ENCODE results near the gene B3GNT5. TPM values are rescaled to one million over a fixed set of nuclear protein-coding genes. Genes with fewer than 3 reads are reported as not detected.

Gene B3GNT5
- total and polyA plus RNA-seq, 2 of the 8 experiments (the other 6 are each of a cell fraction or from before 2014, with no cell fraction given), result 2.4 to 9.7 TPM

DNA sequence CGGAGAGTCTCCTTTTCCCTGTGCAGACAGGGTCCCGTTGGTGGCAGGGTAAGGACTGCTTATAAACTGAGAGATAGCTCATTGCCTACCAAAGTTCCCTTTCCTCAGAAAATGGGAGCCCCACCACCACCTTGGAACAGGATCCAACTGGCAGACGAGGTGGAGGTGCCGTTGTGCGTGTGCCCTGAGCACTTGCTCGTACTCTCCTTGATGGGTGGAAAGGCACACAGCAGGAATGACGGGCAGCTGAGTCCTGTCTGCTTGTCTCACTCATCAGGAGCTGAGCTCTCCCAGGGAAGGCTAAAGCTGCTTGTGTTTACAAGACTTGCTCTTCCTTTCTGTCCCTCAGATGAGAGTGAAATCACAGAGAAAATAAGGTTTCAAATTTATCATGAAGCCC is 60.7 kb downstream of the B3GNT5 start:
- POLR2A ChIA-PET (ENCODE audit: partially characterized antibody), result no interaction called here
- Histone ChIP-seq H3K4me1 (replicated peaks in 1 of 4; ENCODE audit: control insufficient read depth in 3 of 4, insufficient read depth in 4 of 4, low read length in 3 of 4) (peaks cover 0 to 2% (median 0%) of the 10 kb centered on the region in 4 experiments; a peak in 1 of 7 replicates), H4K5ac (ENCODE audit: insufficient read length, low read depth, low read length) (no peak overlapping the region), H3K56ac (replicated peaks; ENCODE audit: insufficient read length, low read depth, low read length) (no peak overlapping the region), H3K9me3 (ENCODE audit: insufficient read depth in 2 of 2, low read depth in 1 of 2, low read length in 1 of 2) (no peaks in the 10 kb centered on the region), H3K4me3 (ENCODE audit: extremely low read depth in 1 of 4, insufficient read depth in 2 of 4, low read depth in 3 of 4, low read length in 4 of 4) (no peak overlapping the region), H3K18ac (ENCODE audit: extremely low read depth, low read length) (no peak overlapping the region), H4K91ac (replicated peaks; ENCODE audit: insufficient read length, low read length) (no peak overlapping the region), H3K23ac (ENCODE audit: insufficient read length) (no peak overlapping the region), H3K27me3 (replicated peaks in 1 of 4; ENCODE audit: control insufficient read depth in 3 of 4, extremely low read depth in 1 of 4, insufficient read depth in 3 of 4, low read length in 3 of 4) (no peaks in the 10 kb centered on the region), H3K79me1 (ENCODE audit: low read depth, low read length) (no peaks in the 10 kb centered on the region), H2AFZ (ENCODE audit: low read length) (no peak overlapping the region), H2BK5ac (ENCODE audit: low read depth, low read length) (no peak overlapping the region), H3K23me2 (ENCODE audit: low read depth, low read length) (no peaks in the 10 kb centered on the region), H3K9ac (replicated peaks in 1 of 4; ENCODE audit: extremely low read depth in 1 of 4, low read depth in 3 of 4, low read length in 3 of 4) (peak overlapping the region in 1 of 4 experiments; percentile 10; a peak in 1 of 7 replicates), H4K8ac (ENCODE audit: extremely low read depth, insufficient read depth, low read length) (no peak overlapping the region; the same call in 1 of the 2 replicates), H3K36me3 (ENCODE audit: control insufficient read depth in 2 of 4, insufficient read depth in 4 of 4, low read length in 3 of 4) (peaks cover 0 to 19% (median 3%) of the 10 kb centered on the region in 4 experiments; a peak in 4 of 8 replicates), H3K4ac (replicated peaks; ENCODE audit: insufficient read length, low read depth, low read length) (no peak overlapping the region), H2BK120ac (replicated peaks; ENCODE audit: low read depth, low read length) (no peak overlapping the region), H4K20me1 (replicated peaks in 1 of 2; ENCODE audit: control insufficient read depth in 1 of 2, insufficient read depth in 2 of 2, low read length in 2 of 2) (no peaks in the 10 kb centered on the region), H3K14ac (ENCODE audit: insufficient read length) (no peak overlapping the region), H2BK12ac (ENCODE audit: low read depth, low read length) (no peak overlapping the region), H2BK20ac (ENCODE audit: low read length) (no peak overlapping the region), H3K79me2 (ENCODE audit: control insufficient read depth in 1 of 2, insufficient read depth in 2 of 2, low read length in 2 of 2) (no peaks in the 10 kb centered on the region), H2AK5ac (ENCODE audit: low read depth, low read length) (no peak overlapping the region), H2BK15ac (ENCODE audit: low read length) (no peak overlapping the region), H3K27ac (ENCODE audit: low read depth, low read length) (no peak overlapping the region), H3K4me2 (ENCODE audit: insufficient read depth in 1 of 2, low read depth in 2 of 2, low read length in 2 of 2) (no peak overlapping the region)
- WGBS, 2 experiments (ENCODE audit: extremely low coverage in 1 of 2, insufficient coverage in 1 of 2, insufficient read length in 1 of 2, insufficient replicate concordance in 2 of 2, low coverage in 1 of 2, low lambda C conversion rate in 2 of 2, missing lambda C conversion rate in 1 of 2), result 95% methylated on average over 7 of the region's 7 CpGs; no CpG with 5 or more reads in 1 of the 2 experiments
- no peak for DNase-seq (ENCODE audit: low read depth in 1 of 2, low spot score in 2 of 2)
- CTCF ChIA-PET (ENCODE audit: partially characterized antibody), result interaction anchor here (0.9 kb wide), 1 partner anchor 190 kb away, joined by 3 read pairs; no protein-coding TSS in a partner anchor
- no peak for FAIRE-seq
- no peak for TF ChIP-seq CEBPB (IDR thresholded peaks at IDR 0.05; ENCODE audit: low read depth, low read length)
- no peak for TF ChIP-seq NRF1 (IDR thresholded peaks at IDR 0.05; ENCODE audit: low read depth, low read length)
- TF ChIP-seq CHD2 (IDR thresholded peaks at IDR 0.05; ENCODE audit: low read length), result no peak
- TF ChIP-seq CBX5 (IDR thresholded peaks at IDR 0.05; ENCODE audit: low read depth, low read length), result no peak
- TF ChIP-seq JUND (IDR thresholded peaks at IDR 0.05; ENCODE audit: low read length), result no peak
- no peak for TF ChIP-seq POLR2AphosphoS5 (IDR thresholded peaks at IDR 0.05; ENCODE audit: low read depth, low read length)
- TF ChIP-seq SIN3A (conservative IDR thresholded peaks at IDR 0.05 in 1 of 2, IDR thresholded peaks at IDR 0.05 in 1 of 2; ENCODE audit: low read depth in 1 of 2, low read length in 2 of 2), result no peak
- TF ChIP-seq SP4 (IDR thresholded peaks at IDR 0.05; ENCODE audit: low read length), result no peak
- TF ChIP-seq SAP30 (IDR thresholded peaks at IDR 0.05; ENCODE audit: insufficient read depth, insufficient replicate concordance, low read length), result no peak
- TF ChIP-seq CHD1 (IDR thresholded peaks at IDR 0.05; ENCODE audit: low read depth, low read length), result no peak
- no peak for TF ChIP-seq MAFK (IDR thresholded peaks at IDR 0.05; ENCODE audit: low read depth, low read length)
- TF ChIP-seq POLR2A (IDR thresholded peaks at IDR 0.05; ENCODE audit: control extremely low read depth in 1 of 2, low read depth in 2 of 2, low read length in 2 of 2), result no peak
- no peak for TF ChIP-seq BACH1 (IDR thresholded peaks at IDR 0.05; ENCODE audit: low read length)
- TF ChIP-seq, protein P1, sequence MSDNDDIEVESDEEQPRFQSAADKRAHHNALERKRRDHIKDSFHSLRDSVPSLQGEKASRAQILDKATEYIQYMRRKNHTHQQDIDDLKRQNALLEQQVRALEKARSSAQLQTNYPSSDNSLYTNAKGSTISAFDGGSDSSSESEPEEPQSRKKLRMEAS (IDR thresholded peaks at IDR 0.05), result no peak
- TF ChIP-seq, protein P2, sequence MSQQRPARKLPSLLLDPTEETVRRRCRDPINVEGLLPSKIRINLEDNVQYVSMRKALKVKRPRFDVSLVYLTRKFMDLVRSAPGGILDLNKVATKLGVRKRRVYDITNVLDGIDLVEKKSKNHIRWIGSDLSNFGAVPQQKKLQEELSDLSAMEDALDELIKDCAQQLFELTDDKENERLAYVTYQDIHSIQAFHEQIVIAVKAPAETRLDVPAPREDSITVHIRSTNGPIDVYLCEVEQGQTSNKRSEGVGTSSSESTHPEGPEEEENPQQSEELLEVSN (IDR thresholded peaks at IDR 0.05), result no peak

Measured in H1 (cell line).